GM18870 (cell line): ENCODE results near the gene B3GNT9.
A peak's percentile ranks its signal among the peaks of the same experiment; 100 is the strongest.
"Not testable (repeated sequence)": the region's sequence is repeated elsewhere in the genome, so short reads cannot be mapped to it uniquely, and the experiment has no call there.

Experiments
- ATAC-seq: cut with Tn5 transposase; IDR thresholded peaks from one replicate; pipeline ENCODE4 v1.9.1; 2021; ENCODE audit warnings: moderate library complexity; ENCODE audit not compliant: unreplicated experiment

Gene B3GNT9

GRCh38 chr16:67154578-67155294 lies 3.9 kb upstream of the B3GNT9 start:
- ATAC-seq, result no peak

- ATAC-seq, result no peak
These were observed 766 bp upstream of the B3GNT9 start for GRCh38 chr16:67151431-67152097.

GRCh38 chr16:67150047-67150832 lies 558 bp downstream of the B3GNT9 start:
- peak; percentile 23 for ATAC-seq

- no peak for ATAC-seq
These were observed 1.3 kb downstream of the B3GNT9 start for GRCh38 chr16:67149276-67150046.

GRCh38 chr16:67148656-67149275 lies 2.0 kb downstream of the B3GNT9 start:
- ATAC-seq, result no peak

- no peak for ATAC-seq
These were observed 2.6 kb downstream of the B3GNT9 start for GRCh38 chr16:67148221-67148620.

GRCh38 chr16:67147437-67148140 lies 3.2 kb downstream of the B3GNT9 start:
- no peak for ATAC-seq

GRCh38 chr16:67146523-67147357 lies 4.1 kb downstream of the B3GNT9 start:
- no peak for ATAC-seq

GRCh38 chr16:67145746-67146145 lies 5.1 kb downstream of the B3GNT9 start:
- no peak for ATAC-seq

- ATAC-seq, result no peak
These were observed 5.9 kb downstream of the B3GNT9 start for GRCh38 chr16:67144943-67145342.

- ATAC-seq, result no peak
These were observed 8.5 kb downstream of the B3GNT9 start for GRCh38 chr16:67142342-67142741.

- ATAC-seq, result no peak
These were observed 9.4 kb downstream of the B3GNT9 start for GRCh38 chr16:67141391-67141790.

- no peak for ATAC-seq
These were observed 13.2 kb downstream of the B3GNT9 start for GRCh38 chr16:67137605-67138004.

GRCh38 chr16:67129422-67129821 lies 21.4 kb downstream of the B3GNT9 start:
- no peak for ATAC-seq

GRCh38 chr16:67128887-67129286 lies 21.9 kb downstream of the B3GNT9 start:
- ATAC-seq, result no peak

- ATAC-seq, result no peak
These were observed 22.4 kb downstream of the B3GNT9 start for GRCh38 chr16:67128417-67128816.

GRCh38 chr16:67122799-67123198 lies 28.0 kb downstream of the B3GNT9 start:
- not testable (repeated sequence) for ATAC-seq

- no peak for ATAC-seq
These were observed 30.8 kb downstream of the B3GNT9 start for GRCh38 chr16:67120025-67120424.

- no peak for ATAC-seq
These were observed 33.1 kb downstream of the B3GNT9 start for GRCh38 chr16:67117716-67118115.
